GM13976 (cell line): ENCODE results near the gene SFMBT2.
"Not testable (repeated sequence)": the region's sequence is repeated elsewhere in the genome, so short reads cannot be mapped to it uniquely, and the experiment has no call there.

Experiments used
- DNase-seq: peaks from one replicate; pipeline ENCODE4 v3.0.0; 2012; ENCODE audit warnings: low spot score
- in situ Hi-C: fragments of 300-500 bp; cut with MboI; formaldehyde crosslinking; loops from one replicate; pipeline ENCODE4 v1.12.0; 2022; ENCODE audit warnings: low sequenced_read_pairs, mixed read lengths, inconsistent platforms; ENCODE audit not compliant: unreplicated experiment
- TF ChIP-seq, protein P1 (sequence below): IDR thresholded peaks from 2 replicates; pipeline ENCODE4 v1.5.1; 2012; ENCODE audit warnings: borderline replicate concordance, mild to moderate bottlenecking; ENCODE audit not compliant: insufficient read depth; ENCODE audit errors: extremely low read depth, missing control alignments, control extremely low read depth

The SFMBT2 gene

DNA sequence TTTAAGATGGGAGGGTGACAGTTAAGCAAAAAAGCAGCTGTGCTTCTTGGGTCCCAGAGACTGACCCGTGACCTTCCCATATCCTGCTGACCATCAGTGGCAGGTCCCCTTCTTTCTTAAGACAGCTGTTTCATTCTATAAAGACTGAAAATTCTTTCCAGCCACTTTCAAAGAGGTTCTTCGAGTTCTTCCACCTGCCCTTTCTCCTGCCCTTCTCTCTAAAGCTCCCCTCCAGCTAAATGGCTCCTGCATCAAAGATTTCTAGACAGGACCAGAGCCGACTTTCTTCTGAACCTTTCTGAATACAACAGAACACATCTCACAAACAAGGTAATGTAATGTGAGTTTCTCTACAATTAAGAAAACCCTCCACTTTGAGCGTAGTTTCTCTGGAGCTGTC, 180.8 kb downstream of the SFMBT2 start:
- no peak for DNase-seq
- TF ChIP-seq, protein P1, sequence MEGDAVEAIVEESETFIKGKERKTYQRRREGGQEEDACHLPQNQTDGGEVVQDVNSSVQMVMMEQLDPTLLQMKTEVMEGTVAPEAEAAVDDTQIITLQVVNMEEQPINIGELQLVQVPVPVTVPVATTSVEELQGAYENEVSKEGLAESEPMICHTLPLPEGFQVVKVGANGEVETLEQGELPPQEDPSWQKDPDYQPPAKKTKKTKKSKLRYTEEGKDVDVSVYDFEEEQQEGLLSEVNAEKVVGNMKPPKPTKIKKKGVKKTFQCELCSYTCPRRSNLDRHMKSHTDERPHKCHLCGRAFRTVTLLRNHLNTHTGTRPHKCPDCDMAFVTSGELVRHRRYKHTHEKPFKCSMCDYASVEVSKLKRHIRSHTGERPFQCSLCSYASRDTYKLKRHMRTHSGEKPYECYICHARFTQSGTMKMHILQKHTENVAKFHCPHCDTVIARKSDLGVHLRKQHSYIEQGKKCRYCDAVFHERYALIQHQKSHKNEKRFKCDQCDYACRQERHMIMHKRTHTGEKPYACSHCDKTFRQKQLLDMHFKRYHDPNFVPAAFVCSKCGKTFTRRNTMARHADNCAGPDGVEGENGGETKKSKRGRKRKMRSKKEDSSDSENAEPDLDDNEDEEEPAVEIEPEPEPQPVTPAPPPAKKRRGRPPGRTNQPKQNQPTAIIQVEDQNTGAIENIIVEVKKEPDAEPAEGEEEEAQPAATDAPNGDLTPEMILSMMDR, result no peak
- in situ Hi-C loops, result no loop called here

DNA sequence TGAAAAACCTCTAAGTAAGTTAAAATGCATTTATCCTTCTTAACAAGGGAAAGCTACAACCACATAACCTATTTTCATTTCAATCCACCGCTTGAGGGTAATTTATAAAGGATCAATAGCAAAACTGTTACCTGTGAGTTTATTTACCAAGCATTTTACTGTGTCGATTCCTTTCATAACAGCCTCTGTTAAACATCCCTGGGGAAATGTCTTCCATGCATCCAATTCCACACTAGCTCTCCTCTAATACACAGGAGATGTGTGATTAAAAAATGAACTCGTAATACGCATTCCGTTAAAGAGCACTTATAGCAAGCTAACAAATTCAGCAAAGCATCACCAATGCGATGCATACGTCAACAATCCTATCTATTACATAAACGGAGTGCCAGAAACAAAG, 185.7 kb downstream of the SFMBT2 start:
- TF ChIP-seq, protein P1, result no peak
- DNase-seq, result no peak
- in situ Hi-C loops, result no loop called here

DNA sequence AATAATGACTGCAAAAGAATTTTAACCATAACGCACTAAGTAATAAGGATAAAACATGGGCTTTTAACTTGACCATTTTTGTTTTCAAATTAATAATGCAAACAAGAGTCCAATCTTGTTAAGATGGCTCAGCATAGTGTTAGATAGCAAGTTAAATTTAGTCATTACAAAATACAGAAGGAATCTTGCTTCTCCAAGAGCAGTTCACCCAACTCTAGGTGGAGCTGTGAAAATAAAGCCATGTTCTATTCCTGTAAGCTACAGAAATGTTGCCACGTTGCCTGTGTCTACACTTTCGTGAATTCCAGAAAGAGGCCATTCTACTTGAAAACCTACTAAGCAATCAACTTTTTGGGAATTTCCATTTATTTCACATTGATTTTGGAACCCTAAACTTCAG, 191.9 kb downstream of the SFMBT2 start:
- in situ Hi-C loops, result no loop called here
- TF ChIP-seq, protein P1, result no peak
- no peak for DNase-seq

DNA sequence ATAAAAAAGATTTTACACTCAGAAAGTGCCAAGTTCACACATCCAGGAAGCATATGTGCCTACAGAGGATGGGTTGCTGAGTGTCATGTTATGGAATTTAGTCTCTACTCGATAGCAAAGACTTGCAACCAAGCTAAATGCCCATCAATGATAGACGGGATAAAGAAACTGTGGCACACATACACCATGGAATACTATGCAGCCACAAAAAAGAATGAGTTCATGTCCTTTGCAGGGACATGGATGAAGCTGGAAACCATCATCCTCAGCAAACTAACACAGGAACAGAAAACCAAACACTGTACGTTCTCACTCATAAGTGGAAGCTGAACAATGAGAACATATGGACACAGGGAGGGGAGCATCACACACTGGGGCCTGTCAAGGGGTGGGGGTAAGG, 198.1 kb downstream of the SFMBT2 start:
- in situ Hi-C loops, DNase-seq: not testable (repeated sequence)

DNA sequence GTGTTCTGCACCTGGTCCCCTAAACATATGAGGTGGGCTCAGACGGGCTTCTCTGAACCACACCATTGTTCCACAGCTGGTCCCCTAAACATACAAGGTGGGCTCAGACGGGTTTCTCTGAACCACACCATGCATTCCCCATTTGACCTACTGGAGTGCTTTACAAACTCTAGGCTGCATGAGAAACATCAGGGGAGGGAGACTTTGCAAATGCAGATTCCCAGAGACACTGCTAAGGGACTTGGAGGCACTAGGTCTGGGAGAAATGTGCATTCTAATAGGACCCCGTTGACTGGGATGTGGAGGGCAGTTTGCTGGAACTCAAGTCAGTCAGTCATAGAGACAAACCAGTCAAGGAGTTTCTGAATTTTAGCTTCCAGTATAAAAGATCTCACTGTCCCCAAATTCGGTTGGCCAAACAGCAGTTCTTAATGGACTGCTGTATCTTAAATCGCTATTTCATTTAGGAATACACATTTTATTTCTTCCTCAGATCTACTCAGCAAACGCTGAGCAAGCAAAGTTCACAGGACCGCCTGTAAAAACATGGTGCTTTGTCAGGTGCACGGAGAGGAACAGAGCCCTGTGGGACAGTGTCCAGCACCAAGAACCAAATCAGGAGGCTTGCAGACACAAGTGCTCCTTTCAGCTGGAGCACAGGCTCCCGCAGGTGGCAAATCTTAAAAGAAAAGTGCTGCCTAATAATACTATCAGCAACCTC, 198.8 kb downstream of the SFMBT2 start:
- TF ChIP-seq, protein P1, result no peak
- in situ Hi-C loops, result no loop called here
- DNase-seq, result no peak

DNA sequence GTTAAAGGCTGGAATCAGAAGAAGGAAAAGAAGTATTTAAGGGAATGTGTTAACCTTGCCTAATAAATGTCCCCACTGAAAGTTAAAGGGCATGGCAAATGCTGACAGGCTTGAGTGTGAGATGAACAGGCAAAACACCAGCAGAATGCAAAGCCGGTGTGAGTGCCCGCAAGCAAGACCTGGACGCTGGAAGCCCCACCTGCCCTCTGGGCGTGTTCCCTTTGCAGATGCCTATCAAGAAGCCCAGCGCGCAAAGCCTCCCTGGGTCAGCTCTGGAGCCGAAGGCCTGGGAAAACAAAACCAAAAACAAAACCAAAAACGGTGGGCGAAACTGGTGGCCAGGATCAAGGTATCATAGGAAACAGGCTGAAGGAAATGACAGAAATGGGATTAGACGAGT, 200.3 kb downstream of the SFMBT2 start:
- TF ChIP-seq, protein P1, result no peak
- DNase-seq, result no peak
- in situ Hi-C loops, result no loop called here

DNA sequence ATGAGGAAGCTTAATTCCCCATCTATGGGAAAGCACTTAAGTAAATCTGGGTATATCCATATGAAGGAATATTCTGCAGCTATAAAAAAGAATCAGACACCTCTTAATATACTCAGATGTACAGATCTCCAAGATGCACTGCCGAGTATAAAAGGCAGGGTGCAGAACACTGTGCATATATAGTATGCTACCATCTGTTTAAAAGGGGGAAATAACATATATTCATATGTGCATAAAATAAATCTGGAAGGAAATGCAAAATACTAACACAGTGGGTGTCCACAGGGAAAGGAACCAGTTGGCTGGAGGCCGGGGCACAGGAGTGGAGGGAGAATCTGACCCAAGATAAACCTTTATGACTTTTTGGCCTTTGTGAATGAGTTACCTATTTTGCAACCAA, 201.4 kb downstream of the SFMBT2 start:
- in situ Hi-C loops, result no loop called here
- TF ChIP-seq, protein P1, result no peak

More for the DNA sequence above, 201.4 kb downstream of the SFMBT2 start:
- DNase-seq, result no peak
